Kidney (tissue), 14 donors: ENCODE measurements around the gene DQX1. TPM values are rescaled to one million over a fixed set of nuclear protein-coding genes. Genes with fewer than 3 reads are reported as not detected.
A peak's percentile ranks its signal among the peaks of the same experiment; 100 is the strongest.

Experiments
- DNase-seq, 5 donors: peaks; one replicate each; pipeline ENCODE4 v3.0.0-alpha.2; 2013 to 2020
- FAIRE-seq: peaks from 2 replicates; lab custom pipeline; 2012; peaks lifted over from hg19 to GRCh38; lab: Jason Lieb, UNC
- H3K27ac ChIP-seq, 2 donors: one replicate each; pipeline ENCODE4 v1.7.0; 2013; ENCODE audit warnings: low read depth in 2 of 2, low read length in 2 of 2, inconsistent platforms in 1 of 2
- H3K27me3 ChIP-seq: one replicate; pipeline ENCODE4 v1.7.1; 2013; ENCODE audit warnings: low read length, inconsistent platforms; ENCODE audit not compliant: control insufficient read depth, insufficient read depth
- H3K36me3 ChIP-seq, 3 donors: one replicate each; pipeline versions ENCODE4 v1.7.0 to v1.7.1; 2013; ENCODE audit warnings: low read length in 3 of 3, control low read depth in 1 of 3, inconsistent platforms in 1 of 3; ENCODE audit not compliant: insufficient read depth in 3 of 3, control insufficient read depth in 2 of 3
- H3K4me1 ChIP-seq, 3 donors: one replicate each; pipeline versions ENCODE4 v1.7.0 to v1.7.1; 2013; ENCODE audit warnings: low read length in 3 of 3, inconsistent platforms in 1 of 3, low read depth in 1 of 3; ENCODE audit not compliant: control insufficient read depth in 2 of 3, insufficient read depth in 2 of 3
- H3K4me3 ChIP-seq, 3 donors: one replicate each; pipeline versions ENCODE4 v1.7.0 to v1.8.1; 2013; ENCODE audit warnings: low read length in 3 of 3, control low read depth in 1 of 3, inconsistent platforms in 1 of 3
- H3K9ac ChIP-seq, 3 donors: one replicate each; pipeline versions ENCODE4 v1.7.0 to v1.7.1; 2013; ENCODE audit warnings: low read length in 3 of 3, control low read depth in 1 of 3, inconsistent platforms in 1 of 3
- H3K9me3 ChIP-seq, 3 donors: one replicate each; pipeline versions ENCODE4 v1.7.0 to v1.7.1; 2013; ENCODE audit warnings: low read length in 3 of 3, control low read depth in 1 of 3, inconsistent platforms in 1 of 3; ENCODE audit not compliant: control insufficient read depth in 2 of 3, insufficient read depth in 1 of 3
- intact Hi-C: fragments of 100-400 bp; cut with DNase I; formaldehyde crosslinking; loops from one replicate; pipeline ENCODE4 v1.11.1; 2022
- polyA plus RNA-seq: library from polyadenylated mRNA; stranded (reverse); fragments of 350-450 nt; fragmentation: Illumina TruSeq; extraction: RNeasy Lipid Tissue Mini Kit (QIAGEN cat#74804); gene quantifications from one replicate; pipeline ENCODE4 v1.2.3, GENCODE V29; 2014; ENCODE audit warnings: low read depth, low replicate concordance; ENCODE audit not compliant: insufficient read depth
- total RNA-seq: library from RNA; stranded (reverse); fragmentation: NEBNext Ultra II Directional; extraction: Animal tissue kit (Norgen Biotek cat#: 25700); gene quantifications from one replicate; pipeline ENCODE4 v1.2.1, GENCODE V29; 2021
- TF ChIP-seq, protein P1 (sequence below): IDR thresholded peaks from 3 replicates; pipeline ENCODE4 v1.5.1; 2012; ENCODE audit warnings: mild to moderate bottlenecking, moderate library complexity, borderline replicate concordance; ENCODE audit not compliant: insufficient read depth; ENCODE audit errors: extremely low read depth
- donor health status: control.
- donor health status: control.
- donor health status: control.
- donor health status: control.
- donor health status: control.
- donor health status: DM: yes; HTN: yes; CAD: no.
- donor health status: Normal renal cell carcinoma (clear cell type).

DQX1 gene
- total and polyA plus RNA-seq, 2 donors from 2014 or later: not detected

DNA sequence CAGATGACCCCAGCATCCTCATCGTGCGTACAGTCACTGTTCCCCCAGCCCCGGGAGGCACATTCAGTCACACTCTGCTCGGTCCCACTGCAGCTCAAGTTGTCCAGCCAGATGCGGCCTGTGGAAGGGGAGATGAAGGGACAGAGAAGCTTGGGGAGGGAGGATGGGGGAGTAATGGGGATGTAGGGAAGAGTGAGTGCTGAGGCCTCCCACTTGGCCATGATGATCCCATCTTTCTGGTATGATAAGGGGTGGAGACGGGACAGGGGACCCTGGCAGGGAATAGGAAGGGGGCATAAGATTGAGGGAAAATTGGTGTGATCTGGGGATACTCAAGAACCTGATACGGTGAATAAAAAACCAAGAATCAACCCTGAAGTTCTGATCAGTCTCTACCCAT, 24.2 kb upstream of the DQX1 start:
- Histone ChIP-seq H3K27me3 (no peaks in the 10 kb centered on the region), H3K9me3 (no peaks in the 10 kb centered on the region), H3K4me3 (no peak overlapping the region), H3K4me1 (peaks cover 0 to 7% (median 0%) of the 10 kb centered on the region in 3 donors), H3K9ac (no peak overlapping the region), H3K27ac (no peak overlapping the region), H3K36me3 (no peaks in the 10 kb centered on the region)
- DNase-seq: peak in 1 of 5 donors; percentile 10
- TF ChIP-seq, protein P1, sequence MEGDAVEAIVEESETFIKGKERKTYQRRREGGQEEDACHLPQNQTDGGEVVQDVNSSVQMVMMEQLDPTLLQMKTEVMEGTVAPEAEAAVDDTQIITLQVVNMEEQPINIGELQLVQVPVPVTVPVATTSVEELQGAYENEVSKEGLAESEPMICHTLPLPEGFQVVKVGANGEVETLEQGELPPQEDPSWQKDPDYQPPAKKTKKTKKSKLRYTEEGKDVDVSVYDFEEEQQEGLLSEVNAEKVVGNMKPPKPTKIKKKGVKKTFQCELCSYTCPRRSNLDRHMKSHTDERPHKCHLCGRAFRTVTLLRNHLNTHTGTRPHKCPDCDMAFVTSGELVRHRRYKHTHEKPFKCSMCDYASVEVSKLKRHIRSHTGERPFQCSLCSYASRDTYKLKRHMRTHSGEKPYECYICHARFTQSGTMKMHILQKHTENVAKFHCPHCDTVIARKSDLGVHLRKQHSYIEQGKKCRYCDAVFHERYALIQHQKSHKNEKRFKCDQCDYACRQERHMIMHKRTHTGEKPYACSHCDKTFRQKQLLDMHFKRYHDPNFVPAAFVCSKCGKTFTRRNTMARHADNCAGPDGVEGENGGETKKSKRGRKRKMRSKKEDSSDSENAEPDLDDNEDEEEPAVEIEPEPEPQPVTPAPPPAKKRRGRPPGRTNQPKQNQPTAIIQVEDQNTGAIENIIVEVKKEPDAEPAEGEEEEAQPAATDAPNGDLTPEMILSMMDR: no peak
- intact Hi-C loops: no loop called here
- FAIRE-seq: no peak

DNA sequence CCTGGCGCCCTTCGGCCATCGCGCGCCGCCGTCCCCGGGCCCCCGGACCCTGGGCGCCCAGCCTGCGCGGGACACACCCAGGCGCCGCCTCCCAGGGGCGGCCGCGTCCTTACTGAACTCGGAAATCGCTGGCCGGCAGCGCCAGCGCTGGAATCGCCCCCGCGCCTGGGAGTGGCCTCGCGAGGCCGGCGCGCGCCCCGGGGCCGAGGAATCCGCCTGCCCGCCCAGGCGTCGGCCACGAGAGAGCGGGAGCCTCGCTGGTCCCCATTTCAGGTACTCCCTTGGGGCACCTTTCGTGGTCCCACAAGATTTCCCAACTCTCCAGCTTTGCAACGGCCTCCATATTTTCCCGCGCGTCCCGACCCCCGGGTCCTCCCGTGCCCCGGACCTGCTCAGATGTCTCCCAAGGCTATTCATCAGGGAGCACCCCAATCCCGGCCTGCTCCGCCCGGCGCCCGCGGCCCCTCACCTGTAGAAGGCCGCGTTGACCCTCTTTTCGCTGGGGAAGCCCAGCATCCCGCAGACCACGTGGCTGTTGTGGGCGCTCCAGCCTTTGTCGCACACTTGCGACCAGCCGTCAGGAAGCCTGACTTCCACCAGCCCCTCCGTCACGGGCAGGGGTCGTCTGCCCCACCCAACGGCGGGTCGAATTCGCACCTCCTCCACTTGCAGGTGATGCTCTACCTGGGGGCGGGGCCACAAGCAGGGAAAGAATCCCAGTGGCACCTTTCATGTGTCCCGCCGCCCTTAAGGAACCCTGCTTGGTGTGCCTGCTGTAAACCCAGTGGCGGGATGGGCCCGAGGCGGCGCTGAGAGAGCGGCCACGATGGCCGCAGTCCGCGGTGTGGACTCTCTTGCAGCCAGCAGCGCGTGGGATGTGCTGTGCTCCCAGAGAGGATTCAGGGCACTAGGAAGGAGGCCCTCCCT, 23.1 kb upstream of the DQX1 start:
- no peak for FAIRE-seq
- DNase-seq: peak; percentile 62 to 88 (median 84)
- H3K4me1 ChIP-seq: peaks cover 0 to 7% (median 0%) of the 10 kb centered on the region in 3 donors
- intact Hi-C loops: no loop called here
- no peaks in the 10 kb centered on the region for H3K27me3 ChIP-seq
- peak overlapping the region in 1 of 3 donors; percentile 55 for H3K9ac ChIP-seq
- H3K36me3 ChIP-seq: no peaks in the 10 kb centered on the region
- no peaks in the 10 kb centered on the region for H3K9me3 ChIP-seq
- TF ChIP-seq, protein P1: no peak
- H3K27ac ChIP-seq: no peak overlapping the region
- peak overlapping the region; percentile 28 to 63 (median 44) for H3K4me3 ChIP-seq

DNA sequence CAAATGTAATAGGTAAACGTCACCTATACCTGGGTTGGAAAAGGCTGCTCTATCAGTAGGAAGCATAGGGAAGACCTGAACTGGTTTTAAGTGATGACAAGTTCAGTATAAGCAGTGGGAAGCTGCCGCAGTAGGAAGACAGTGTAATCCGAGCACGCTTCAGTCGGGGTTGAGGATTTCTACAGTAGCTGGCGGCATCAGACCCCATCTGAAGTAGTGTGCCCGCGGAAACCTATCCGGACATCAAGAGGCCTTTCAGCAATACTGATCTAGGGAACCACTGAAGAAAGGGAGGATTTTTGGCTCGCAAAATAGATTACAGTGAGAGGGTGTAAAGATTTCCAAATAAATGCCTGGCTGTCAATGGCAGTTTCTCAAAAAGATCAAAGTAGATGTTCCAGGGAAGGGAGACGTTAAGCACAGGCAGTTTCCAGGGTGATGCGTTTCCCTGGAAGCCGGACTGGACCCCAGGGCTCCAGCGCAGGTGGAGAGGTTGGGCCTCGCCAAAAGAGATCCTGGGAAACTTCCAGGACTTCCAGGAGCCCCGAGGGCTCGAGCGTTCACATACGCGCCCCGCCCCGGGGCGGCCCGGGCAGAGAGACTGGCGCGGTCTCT, 22.4 kb upstream of the DQX1 start:
- H3K9ac ChIP-seq: peak overlapping the region in 2 of 3 donors; percentile 7 to 48
- no peaks in the 10 kb centered on the region for H3K36me3 ChIP-seq
- TF ChIP-seq, protein P1: no peak
- H3K4me3 ChIP-seq: peak overlapping the region; percentile 28 to 50 (median 31)
- FAIRE-seq: no peak
- DNase-seq: peak in 3 of 5 donors; percentile 37 to 51 (median 45)
- H3K4me1 ChIP-seq: peaks cover 0 to 7% (median 0%) of the 10 kb centered on the region in 3 donors
- intact Hi-C loops: no loop called here
- H3K9me3 ChIP-seq: no peaks in the 10 kb centered on the region
- H3K27me3 ChIP-seq: no peaks in the 10 kb centered on the region
- no peak overlapping the region for H3K27ac ChIP-seq
